ENCODE results near the gene DGCR2. TPM values are rescaled to one million over a fixed set of nuclear protein-coding genes. Genes with fewer than 3 reads are reported as not detected.

DGCR2 gene
- total and polyA plus RNA-seq, 2 experiments from 2014 or later: 18.5 to 83.0 TPM

- TF ChIP-seq ZNF462 (CRISPR knock-in tag; IDR thresholded peaks at IDR 0.05) (no peak), ZNF331 (CRISPR knock-in tag; IDR thresholded peaks at IDR 0.05; ENCODE audit: low read depth) (no peak)
Observed at GRCh38 chr22:19050117-19050516, 72.1 kb downstream of the DGCR2 start (continued).

- Mint-ChIP-seq H3K36me3 (ENCODE audit: low read depth) (peaks cover 36% of the 10 kb centered on the region), H3K4me3 (no peak overlapping the region), H3K27me3 (ENCODE audit: insufficient read depth, low read depth, poor library complexity) (no peaks in the 10 kb centered on the region), H3K9me3 (no peaks in the 10 kb centered on the region), H3K27ac (no peak overlapping the region), H3K4me1 (no peaks in the 10 kb centered on the region)
- Histone ChIP-seq H3K27me3 (ENCODE audit: insufficient read depth) (no peaks in the 10 kb centered on the region), H4K20me1 (replicated peaks; ENCODE audit: insufficient read depth) (peaks cover 12% of the 10 kb centered on the region), H3K4me1 (ENCODE audit: insufficient read depth) (no peaks in the 10 kb centered on the region), H3K36me3 (ENCODE audit: insufficient read depth) (peaks cover 20% of the 10 kb centered on the region), H3K4me3 (no peak overlapping the region), H3K9me2 (ENCODE audit: insufficient read depth) (no peaks in the 10 kb centered on the region), H3K27ac (ENCODE audit: low read depth) (no peak overlapping the region), H3K4me2 (no peak overlapping the region), H3K79me2 (replicated peaks; ENCODE audit: insufficient read depth) (no peaks in the 10 kb centered on the region), H3F3A (replicated peaks; ENCODE audit: low read depth) (no peaks in the 10 kb centered on the region), H2AFZ (no peak overlapping the region)
- ATAC-seq (no peak), DNase-seq (ENCODE audit: low spot score) (no peak)
- TF ChIP-seq EZH2phosphoT487 (IDR thresholded peaks at IDR 0.05; ENCODE audit: unreplicated experiment): no peak
- TF ChIP-seq STAT1 (IDR thresholded peaks at IDR 0.05; ENCODE audit: unreplicated experiment): no peak
Observed at GRCh38 chr22:19048531-19048930, 73.7 kb downstream of the DGCR2 start.

GRCh38 chr22:19047993-19048392 is 74.2 kb downstream of the DGCR2 start:
- Histone ChIP-seq H3K27me3 (ENCODE audit: insufficient read depth) (no peaks in the 10 kb centered on the region), H3K4me2 (no peak overlapping the region), H3K79me2 (replicated peaks; ENCODE audit: insufficient read depth) (no peaks in the 10 kb centered on the region), H2AFZ (no peak overlapping the region), H4K20me1 (replicated peaks; ENCODE audit: insufficient read depth) (peaks cover 12% of the 10 kb centered on the region), H3K4me1 (ENCODE audit: insufficient read depth) (no peaks in the 10 kb centered on the region), H3F3A (replicated peaks; ENCODE audit: low read depth) (no peaks in the 10 kb centered on the region), H3K4me3 (no peak overlapping the region), H3K27ac (ENCODE audit: low read depth) (no peak overlapping the region), H3K9me2 (ENCODE audit: insufficient read depth) (no peaks in the 10 kb centered on the region), H3K36me3 (ENCODE audit: insufficient read depth) (peaks cover 20% of the 10 kb centered on the region)
- ATAC-seq (no peak), DNase-seq (ENCODE audit: low spot score) (no peak)
- H3K27me3 Mint-ChIP-seq (ENCODE audit: insufficient read depth, low read depth, poor library complexity): no peaks in the 10 kb centered on the region
- no peak overlapping the region for H3K27ac Mint-ChIP-seq
- H3K9me3 Mint-ChIP-seq: no peaks in the 10 kb centered on the region
- no peak for TF ChIP-seq ZNF114 (CRISPR knock-in tag; IDR thresholded peaks at IDR 0.05)
- TF ChIP-seq CTCF (conservative IDR thresholded peaks at IDR 0.05; ENCODE audit: low read depth in 2 of 2): no peak
- TF ChIP-seq CREB1 (CRISPR knock-in tag; IDR thresholded peaks at IDR 0.05; ENCODE audit: low read depth): no peak
- no peak for TF ChIP-seq EZH2phosphoT487 (IDR thresholded peaks at IDR 0.05; ENCODE audit: unreplicated experiment)
- no peaks in the 10 kb centered on the region for H3K4me1 Mint-ChIP-seq
- peaks cover 36% of the 10 kb centered on the region for H3K36me3 Mint-ChIP-seq (ENCODE audit: low read depth)
- no peak overlapping the region for H3K4me3 Mint-ChIP-seq

Data from GM23338 (cell line).